ENCODE data around the gene SPDYE2. TPM values are rescaled to one million over a fixed set of nuclear protein-coding genes. Genes with fewer than 3 reads are reported as not detected.
"Not testable (repeated sequence)": the region's sequence is repeated elsewhere in the genome, so short reads cannot be mapped to it uniquely, and the experiment has no call there.

Gene SPDYE2, protein sequence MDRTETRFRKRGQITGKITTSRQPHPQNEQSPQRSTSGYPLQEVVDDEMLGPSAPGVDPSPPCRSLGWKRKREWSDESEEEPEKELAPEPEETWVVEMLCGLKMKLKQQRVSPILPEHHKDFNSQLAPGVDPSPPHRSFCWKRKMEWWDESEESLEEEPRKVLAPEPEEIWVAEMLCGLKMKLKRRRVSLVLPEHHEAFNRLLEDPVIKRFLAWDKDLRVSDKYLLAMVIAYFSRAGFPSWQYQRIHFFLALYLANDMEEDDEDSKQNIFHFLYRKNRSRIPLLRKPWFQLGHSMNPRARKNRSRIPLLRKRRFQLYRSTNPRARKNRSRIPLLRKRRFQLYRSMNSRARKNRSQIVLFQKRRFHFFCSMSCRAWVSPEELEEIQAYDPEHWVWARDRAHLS
- not detected in 2 replicates for total RNA-seq (2014; rRNA removed; shearing (Covaris generic); ENCODE audit: low replicate concordance)

DNA sequence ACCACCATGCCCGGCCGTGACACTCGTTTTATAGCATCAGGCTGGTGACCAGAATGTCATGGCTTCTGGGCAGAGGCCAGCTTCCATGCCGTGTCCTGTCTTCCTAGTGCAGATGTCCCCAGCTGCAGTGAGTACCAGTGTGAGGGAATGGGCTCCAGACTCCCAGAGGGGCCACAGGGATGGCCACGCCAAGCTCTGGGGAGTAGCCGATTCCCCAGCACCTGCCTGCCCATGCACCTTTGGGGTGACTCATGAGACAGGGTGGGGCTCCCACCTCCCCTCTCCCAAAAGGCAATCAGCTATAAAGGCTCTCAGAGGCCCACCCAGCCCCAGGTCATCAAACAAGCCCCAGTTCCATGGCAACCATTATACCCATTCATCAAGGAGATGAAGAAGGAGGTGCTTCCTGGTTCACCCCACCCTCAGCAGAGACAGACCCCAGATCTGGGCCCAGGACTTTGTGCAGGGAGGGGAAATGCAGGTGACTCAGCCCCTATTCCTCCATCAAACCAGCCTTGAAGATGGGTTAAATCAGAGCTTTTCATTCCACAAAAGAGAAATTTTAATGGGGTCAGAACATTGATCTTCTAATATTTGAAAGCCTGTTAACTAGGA lies at the start of gene SPDYE2:
SPDYE2 (plus strand) TSS at position 419 of the 615 bp plus-strand sequence. CDS start 2,030 bp downstream, outside the sequence.
- in situ Hi-C loops (cut with HindIII; ENCODE audit: low pct_unique_long_range_greater_than_20kb, low sequenced_read_pairs); DNase-seq (ENCODE audit: low read depth): not testable (repeated sequence)

DNA sequence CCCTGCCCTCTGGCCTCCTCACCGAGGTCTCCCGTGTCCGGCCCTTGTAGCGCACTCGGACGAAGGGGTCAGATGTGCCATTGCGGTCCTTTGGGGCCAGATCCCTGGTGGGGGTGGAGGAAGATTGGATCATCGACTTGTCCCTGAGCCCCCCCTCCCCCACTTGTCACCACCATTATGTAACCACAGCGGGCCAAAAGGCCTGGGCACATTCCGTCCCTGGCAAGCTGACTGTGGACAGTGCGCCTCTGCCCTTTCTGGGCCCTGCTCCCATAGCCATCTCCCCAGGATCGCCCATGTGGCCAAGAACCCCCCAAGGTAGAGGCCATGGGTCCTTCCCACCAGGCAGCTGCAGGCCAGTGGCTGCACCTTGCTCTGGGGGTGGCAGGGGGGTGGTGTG lies 47.9 kb upstream of the SPDYE2 start:
- DNase-seq (ENCODE audit: low read depth); in situ Hi-C loops (cut with HindIII; ENCODE audit: low pct_unique_long_range_greater_than_20kb, low sequenced_read_pairs): not testable (repeated sequence)

DNA sequence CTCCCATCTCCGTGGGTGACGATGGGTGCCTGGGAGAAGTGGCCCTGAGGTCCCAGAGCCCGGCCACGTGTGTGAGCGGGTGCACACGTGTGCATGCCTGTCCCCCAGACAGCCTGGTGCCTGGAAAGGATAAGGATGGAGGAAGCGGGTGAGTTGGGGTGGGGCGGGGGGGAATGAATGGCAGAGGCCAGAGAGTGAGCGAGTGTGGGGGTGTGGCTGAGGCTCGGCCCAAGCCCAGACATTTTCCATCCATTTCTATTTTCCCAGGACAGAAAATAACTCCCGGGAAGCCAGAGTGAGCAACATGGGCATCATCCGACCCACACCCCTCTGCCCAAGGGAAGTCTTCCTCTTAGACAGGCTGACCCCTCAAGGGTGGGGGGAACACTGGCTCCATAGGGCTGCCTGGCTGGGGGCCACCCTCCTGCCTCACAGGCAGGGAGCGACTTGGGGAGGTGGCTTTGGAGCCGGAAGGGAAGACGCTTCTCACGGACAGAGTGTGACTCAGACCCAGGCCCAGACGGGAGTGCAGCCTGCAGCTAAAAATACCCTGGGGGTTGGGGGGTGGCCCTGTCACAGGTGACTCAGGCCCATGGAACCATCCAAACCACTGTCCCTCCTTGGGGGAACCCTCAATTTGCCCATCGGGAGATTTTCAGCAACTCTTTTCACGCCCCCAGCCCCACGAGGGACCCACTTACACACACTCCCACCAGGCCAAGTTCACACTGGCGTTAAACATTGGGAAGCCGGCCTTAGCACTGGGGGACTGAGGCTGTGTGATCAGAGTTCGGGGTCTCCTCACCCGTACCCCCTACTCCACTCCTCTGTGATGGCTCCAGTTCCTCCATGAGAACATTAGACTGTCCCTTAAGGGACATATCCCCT lies 45.5 kb upstream of the SPDYE2 start:
- DNase-seq (ENCODE audit: low read depth); in situ Hi-C loops (cut with HindIII; ENCODE audit: low pct_unique_long_range_greater_than_20kb, low sequenced_read_pairs): not testable (repeated sequence)

DNA sequence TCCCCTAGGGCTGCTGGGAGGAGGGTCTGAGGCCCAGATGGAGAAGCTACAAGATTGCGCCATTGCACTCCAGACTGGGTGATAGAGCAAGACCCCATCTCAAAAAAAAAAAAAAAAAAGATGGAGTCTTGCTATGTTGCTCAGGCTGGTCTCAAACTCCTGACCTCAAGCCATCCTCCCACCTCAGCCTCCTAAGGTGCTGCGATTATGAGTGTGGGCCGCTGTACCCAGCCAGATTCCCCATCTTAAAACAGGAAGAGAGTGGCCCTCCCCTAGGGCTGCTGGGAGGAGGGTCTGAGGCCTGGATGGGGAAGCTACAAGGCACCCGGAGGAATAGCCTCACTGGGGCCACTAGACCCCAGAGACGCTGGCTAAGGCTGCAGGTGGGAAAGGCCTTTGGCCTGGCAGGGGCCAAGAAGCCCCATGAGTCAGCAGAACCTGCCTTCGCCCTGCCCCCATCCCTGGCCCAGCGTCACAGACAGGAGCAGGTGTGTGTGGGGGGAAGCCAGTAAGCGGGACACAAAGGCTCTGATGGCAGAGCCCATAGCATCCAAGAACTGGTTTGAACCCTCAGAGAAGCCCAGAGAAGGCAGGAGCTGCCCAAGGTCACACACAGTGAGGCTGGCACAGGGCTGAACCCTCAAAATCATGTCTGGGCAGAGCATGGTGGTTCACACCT lies 43.5 kb upstream of the SPDYE2 start:
- in situ Hi-C loops (cut with HindIII; ENCODE audit: low pct_unique_long_range_greater_than_20kb, low sequenced_read_pairs); DNase-seq (ENCODE audit: low read depth): not testable (repeated sequence)

DNA sequence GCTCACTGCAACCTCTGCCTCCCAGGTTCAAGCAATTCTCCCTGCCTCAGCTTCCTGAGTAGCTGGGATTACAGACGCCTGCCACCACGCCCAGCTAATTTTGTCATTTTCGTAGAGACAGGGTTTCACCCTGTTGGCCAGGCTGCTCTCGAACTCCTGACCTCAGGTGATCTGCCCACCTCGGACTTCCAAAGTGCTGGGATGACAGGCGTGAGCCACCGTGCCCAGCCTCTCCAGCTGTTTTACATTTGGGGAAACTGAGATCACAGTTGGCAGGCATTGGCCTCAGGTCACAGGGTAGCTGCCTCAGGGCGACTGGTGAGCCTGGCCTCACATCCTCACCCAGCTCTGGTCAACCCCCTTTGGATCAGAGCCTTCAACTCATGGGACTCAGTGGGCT lies 40.5 kb upstream of the SPDYE2 start:
- not testable (repeated sequence) for DNase-seq (ENCODE audit: low read depth)

DNA sequence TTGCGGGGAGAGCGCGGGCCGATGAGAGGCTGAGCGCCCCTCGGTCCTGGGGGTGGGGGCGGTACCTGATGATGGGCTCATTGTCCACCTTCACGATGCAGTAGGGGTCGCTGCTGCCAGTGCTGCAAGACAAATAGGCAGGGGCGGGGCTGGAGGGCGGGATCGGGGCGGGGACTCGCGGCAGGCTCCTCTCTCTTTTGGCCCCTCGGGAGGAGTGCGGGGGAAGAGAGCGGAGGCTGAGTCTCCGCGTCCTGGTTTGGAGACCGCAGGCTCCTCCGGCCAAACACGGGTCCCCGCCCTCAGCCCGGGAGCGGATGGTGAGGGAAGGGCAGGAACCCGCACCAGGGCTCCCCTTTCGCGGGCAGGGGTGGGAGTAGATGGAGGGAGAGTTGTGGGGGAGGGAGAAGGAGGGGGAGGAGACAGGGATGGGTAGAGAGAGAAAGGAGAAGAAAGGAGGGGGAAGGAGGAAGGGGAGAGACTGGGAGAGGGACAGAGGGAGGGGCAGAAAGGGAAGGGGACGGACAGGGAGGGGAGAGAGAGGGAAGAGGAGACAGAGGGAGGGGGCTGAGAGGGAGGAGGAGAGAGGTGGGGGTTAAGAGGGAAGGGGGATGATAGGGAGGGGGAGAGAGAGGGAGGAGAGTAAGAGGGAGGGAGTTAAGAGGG lies 39.0 kb upstream of the SPDYE2 start:
- in situ Hi-C loops (cut with HindIII; ENCODE audit: low pct_unique_long_range_greater_than_20kb, low sequenced_read_pairs); DNase-seq (ENCODE audit: low read depth): not testable (repeated sequence)

More for the DNA sequence above, 40.5 kb upstream of the SPDYE2 start:
- in situ Hi-C loops (cut with HindIII; ENCODE audit: low pct_unique_long_range_greater_than_20kb, low sequenced_read_pairs), result not testable (repeated sequence)

DNA sequence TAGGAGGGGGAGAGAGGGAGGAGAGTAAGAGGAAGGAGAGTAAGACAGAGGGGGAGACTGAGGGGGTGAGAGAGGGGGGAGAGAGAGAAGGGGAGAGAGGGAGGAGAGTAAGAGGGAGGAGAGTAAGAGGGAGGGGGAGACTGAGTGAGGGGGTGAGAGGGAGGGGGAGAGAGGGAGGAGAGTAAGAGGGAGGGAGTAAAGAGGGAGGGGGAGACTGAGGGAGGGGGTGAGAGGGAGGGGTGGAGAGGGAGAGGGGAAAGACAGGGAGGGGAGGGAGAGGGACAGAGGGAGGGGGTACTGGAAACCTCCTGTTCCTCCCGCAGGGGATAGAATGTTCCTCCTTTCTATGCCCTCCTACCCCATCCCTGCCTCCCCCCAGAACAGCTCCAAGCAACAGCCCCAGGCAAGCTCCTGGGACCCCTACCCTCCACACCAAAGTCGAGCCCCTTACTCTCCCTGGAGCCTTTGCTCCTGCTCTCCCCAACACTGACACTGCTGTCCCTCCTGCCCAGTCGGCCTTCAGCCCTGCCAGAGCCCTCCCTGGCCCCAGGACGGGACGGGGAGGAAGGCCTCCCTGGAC lies 38.3 kb upstream of the SPDYE2 start:
- peak; percentile 78 for DNase-seq (ENCODE audit: low read depth)
- in situ Hi-C loops (cut with HindIII; ENCODE audit: low pct_unique_long_range_greater_than_20kb, low sequenced_read_pairs), result not testable (repeated sequence)

DNA sequence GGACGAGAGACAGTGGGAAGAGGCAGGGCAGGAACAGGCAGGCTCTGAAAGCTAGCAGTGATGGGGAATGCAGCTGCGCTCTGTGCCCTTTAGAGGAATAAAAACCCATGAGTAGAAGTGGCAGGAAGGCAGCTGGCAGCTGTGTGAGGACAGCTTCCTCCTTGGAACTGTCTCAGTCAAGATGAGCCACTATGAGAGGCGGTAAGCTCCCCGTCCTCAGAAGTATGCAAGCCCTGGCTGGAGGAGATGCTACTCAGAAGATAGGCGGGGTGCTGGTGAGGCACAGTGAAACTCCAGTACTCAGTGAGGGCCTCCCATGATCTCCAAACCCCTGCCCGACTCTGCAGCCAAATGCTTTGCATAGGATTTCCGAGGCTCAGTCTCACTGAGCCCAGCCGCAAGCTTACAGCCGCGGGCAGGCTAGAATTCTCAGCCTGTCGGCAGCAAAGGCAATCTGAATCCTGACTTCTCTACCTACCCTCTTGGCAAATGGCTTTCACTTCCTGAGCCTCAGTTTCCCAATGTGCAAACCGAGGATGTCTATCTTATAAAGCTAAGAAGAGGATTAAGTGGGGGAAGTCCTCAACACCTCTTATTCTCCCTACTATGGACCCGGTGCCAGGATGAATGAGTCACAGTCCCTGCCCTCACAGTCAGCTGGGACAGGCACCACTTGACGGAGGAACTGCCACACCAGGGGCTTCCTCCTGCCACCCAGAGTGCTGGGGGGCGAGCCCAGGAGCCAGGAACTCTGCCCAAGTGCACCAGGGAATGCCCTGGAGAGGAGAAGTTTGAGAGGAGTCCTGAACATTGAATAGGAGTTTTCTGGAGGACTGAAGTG lies 35.9 kb upstream of the SPDYE2 start:
- DNase-seq (ENCODE audit: low read depth); in situ Hi-C loops (cut with HindIII; ENCODE audit: low pct_unique_long_range_greater_than_20kb, low sequenced_read_pairs): not testable (repeated sequence)

DNA sequence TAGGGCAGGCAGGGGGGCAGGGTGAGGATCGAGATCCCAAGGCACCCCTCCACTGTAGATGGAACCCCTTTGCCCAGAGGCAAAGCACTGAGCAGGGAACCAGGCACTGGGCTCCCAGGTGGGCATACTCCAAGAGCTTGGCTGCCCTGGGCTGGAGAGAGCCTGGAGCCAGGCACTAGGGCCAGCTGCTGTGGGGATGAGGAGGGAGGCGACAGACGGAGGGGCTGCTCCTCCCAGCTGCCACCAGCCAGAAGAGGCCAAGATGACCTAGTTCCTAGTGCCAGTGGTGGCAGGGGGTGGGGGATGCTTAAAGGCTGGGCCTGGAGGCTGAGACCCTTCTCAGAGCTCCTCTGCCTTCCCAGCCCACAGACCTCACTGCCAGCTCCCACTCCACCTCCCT lies 35.1 kb upstream of the SPDYE2 start:
- in situ Hi-C loops (cut with HindIII; ENCODE audit: low pct_unique_long_range_greater_than_20kb, low sequenced_read_pairs); DNase-seq (ENCODE audit: low read depth): not testable (repeated sequence)

DNA sequence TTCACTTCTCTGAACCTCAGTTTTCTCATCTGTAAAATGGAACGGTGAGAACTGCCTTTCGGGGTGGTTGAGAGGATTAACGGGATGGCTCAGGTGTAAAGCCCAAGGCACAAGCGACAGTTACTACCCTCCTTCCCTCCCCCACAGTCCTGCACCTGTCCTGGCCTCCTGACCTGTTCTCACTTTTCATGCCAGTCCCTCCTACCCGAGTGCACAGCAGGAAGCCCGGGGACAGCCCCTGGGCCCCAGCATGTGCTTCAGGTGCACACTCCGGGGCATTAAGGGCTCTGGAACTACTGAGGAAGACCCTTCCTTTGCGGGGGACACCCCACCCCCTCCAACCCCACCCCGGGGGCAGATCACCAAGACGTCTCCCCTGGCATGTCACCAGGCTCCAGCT lies 34.1 kb upstream of the SPDYE2 start:
- in situ Hi-C loops (cut with HindIII; ENCODE audit: low pct_unique_long_range_greater_than_20kb, low sequenced_read_pairs); DNase-seq (ENCODE audit: low read depth): not testable (repeated sequence)

DNA sequence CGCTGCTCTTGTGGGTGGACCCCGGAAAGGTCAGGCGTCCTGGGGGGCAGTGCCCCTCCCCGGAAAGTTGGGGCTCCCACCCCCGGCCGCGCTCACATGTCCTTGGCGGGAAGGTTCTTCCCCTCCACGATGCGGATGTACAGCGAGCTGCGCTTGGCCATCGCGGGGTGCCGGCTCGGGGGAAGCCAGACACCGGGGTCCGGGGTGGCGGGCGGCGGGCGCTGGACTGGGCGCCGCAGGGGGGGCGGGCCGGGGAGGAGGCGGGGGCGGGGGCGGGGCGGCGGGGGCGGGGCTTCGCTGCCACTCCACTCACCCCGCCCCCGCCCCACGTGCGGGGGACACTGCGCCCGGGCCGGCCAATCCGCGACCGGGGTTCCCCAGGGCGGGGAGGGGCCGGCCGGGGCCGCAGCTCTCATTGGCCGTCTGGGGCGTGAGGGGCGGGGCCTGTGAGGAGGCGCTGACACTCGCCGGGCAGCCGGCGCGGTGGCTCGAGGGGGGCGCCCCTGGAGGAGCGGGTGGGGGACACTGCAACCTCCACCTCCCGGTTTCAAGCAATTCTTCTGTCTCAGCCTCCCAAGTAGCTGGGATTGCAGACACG lies 33.4 kb upstream of the SPDYE2 start, which contains the start of gene RASA4B:
RASA4B (minus strand) TSS at position 228 of the 598 bp plus-strand sequence; CDS start at position 161, 67 bp downstream.
- in situ Hi-C loops (cut with HindIII; ENCODE audit: low pct_unique_long_range_greater_than_20kb, low sequenced_read_pairs); DNase-seq (ENCODE audit: low read depth): not testable (repeated sequence)

DNA sequence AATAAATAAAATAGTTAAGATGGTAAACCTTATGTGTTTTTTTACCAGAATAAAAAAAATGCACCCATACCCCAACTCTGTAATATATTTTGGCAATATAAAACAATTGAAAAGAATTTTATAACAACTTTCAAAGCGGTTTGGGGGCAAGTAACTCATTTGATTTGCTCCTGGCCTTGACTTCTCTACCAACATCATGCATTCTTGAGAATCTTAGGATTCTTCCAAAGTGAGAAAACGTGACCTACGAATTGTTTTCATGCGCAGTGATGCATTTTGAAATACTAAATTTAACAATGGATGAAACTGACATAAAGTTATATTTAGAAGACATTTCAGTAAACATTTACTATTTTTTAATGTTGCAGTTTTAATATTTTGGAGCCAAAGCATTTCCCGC lies 30.2 kb upstream of the SPDYE2 start:
- DNase-seq (ENCODE audit: low read depth); in situ Hi-C loops (cut with HindIII; ENCODE audit: low pct_unique_long_range_greater_than_20kb, low sequenced_read_pairs): not testable (repeated sequence)

DNA sequence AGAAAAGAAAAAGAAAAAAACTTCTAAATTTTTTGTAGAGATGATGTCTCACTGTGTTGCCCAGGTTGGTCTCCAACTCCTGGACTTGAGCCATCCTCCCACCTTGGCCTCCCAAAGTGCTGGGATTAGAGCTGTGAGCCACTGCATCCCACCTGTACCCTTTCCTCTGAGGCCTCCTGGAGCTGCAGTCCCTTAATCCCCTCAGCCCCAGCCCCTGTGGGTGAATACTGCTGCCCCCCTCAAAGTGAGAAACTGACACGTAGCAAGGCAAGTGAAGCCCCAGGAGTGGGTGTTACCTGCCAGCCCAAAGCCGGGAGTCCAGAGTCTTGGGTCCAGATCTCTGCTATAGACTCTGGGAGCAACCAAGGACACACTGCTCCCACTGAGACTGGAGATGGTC lies 26.2 kb upstream of the SPDYE2 start:
- DNase-seq (ENCODE audit: low read depth); in situ Hi-C loops (cut with HindIII; ENCODE audit: low pct_unique_long_range_greater_than_20kb, low sequenced_read_pairs): not testable (repeated sequence)

DNA sequence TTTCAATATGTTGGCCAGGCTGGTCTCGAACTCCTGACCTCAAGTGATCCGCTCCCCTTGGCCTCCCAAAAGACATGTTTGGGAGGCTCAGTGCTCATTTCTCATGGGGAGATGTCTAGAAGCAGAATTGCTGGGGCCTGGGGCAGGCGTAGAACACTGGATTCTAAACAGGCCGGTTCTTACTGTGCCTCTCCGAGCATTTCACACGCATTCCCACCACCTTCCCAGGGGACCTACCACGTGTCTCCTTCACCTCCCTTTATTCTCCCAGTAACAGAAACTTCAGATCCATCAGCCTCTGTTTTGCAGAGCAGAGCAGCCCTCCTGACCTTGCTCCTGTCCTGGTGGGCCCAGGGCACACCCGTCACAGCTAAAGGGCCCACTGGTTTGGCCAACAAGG lies 23.8 kb upstream of the SPDYE2 start:
- in situ Hi-C loops (cut with HindIII; ENCODE audit: low pct_unique_long_range_greater_than_20kb, low sequenced_read_pairs); DNase-seq (ENCODE audit: low read depth): not testable (repeated sequence)

DNA sequence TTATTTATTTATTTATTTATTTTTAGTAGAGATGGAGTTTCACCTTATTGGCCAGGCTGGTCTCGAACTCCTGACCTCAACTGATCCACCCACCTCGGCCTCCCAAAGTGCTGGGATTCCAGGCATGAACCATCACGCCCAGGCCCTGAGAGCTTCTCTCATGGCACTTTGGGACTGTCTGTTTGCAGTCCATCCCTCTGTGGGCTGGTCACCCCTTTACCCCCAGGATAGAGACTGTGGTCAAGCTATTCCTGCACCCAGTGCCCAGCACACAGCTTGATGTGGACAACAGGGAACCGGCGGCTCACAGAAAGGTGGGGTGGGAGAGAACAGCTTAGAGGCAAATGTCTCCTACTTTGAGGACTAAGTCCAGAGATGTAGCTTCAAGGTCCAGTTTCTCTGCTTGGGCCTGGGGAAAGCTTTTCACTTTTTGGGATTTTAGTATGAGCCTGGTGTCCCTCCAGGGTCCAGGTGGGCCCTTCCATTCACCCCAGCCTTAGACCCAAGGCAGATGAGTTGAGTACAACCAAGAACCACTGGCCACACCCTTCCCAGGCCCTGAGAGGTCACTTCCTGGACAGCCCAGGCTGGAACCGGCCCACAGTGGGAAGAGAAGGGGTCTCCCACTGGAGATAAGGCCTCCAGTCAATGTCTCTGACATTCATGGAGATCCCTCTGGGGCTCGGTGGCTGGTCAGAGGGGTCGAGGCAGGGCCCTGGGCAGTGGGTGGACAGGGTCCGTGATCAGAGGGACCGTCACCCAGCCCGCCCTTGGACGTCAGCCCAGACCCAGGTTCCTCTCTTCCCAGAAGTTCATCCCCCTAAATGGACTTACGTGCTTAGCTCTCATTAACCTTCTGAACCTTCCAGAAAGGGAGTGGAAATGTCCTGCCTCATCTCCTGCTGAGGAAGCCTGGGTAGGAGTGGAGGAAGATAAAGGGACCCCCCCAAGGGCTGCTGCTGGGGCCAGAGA lies 22.9 kb upstream of the SPDYE2 start:
- in situ Hi-C loops (cut with HindIII; ENCODE audit: low pct_unique_long_range_greater_than_20kb, low sequenced_read_pairs); DNase-seq (ENCODE audit: low read depth): not testable (repeated sequence)
